Posterior vena cava (tissue), 2 donors: Measurements from ENCODE around the gene PRLR. TPM values are rescaled to one million over a fixed set of nuclear protein-coding genes. Genes with fewer than 3 reads are reported as not detected.
"Not testable (repeated sequence)": the region's sequence is repeated elsewhere in the genome, so short reads cannot be mapped to it uniquely, and the experiment has no call there.

Source experiments
- DNase-seq: peaks from one replicate; pipeline ENCODE4 v3.0.0-alpha.2; 2020; ENCODE audit warnings: low spot score
- intact Hi-C, 2 donors: fragments of 100-400 bp; cut with DNase I; formaldehyde crosslinking; loops; one replicate each; pipeline versions ENCODE4 v1.14.1 to v1.14.2; 2022 to 2023
- total RNA-seq, 2 donors: library from RNA; stranded (reverse); fragmentation: NEBNext Ultra II Directional; extraction: Animal tissue kit (Norgen Biotek cat#: 25700); gene quantifications; one replicate each; pipeline ENCODE4 v1.2.1, GENCODE V29; 2021
- donor health status: DM: yes; HTN: yes; CAD: no.
- donor health status: DM: yes; HTN: yes; CAD: no.

The PRLR gene
- total RNA-seq, 2 donors from 2014 or later = 0.86 to 2.5 TPM

GRCh38 chr5:35059251-35059650 lies 171.0 kb downstream of the PRLR start:
- DNase-seq = no peak
- intact Hi-C loops = no loop called here

GRCh38 chr5:35058374-35058788 lies 171.9 kb downstream of the PRLR start:
- intact Hi-C loops = no loop called here
- DNase-seq = no peak

GRCh38 chr5:35056686-35057085 lies 173.6 kb downstream of the PRLR start:
- intact Hi-C loops = no loop called here
- DNase-seq = no peak

- intact Hi-C loops = no loop called here
- DNase-seq = no peak
These were observed 177.4 kb downstream of the PRLR start for GRCh38 chr5:35052838-35053237.

- DNase-seq = no peak
- intact Hi-C loops = no loop called here
These were observed 179.7 kb downstream of the PRLR start for GRCh38 chr5:35050541-35051126.

- intact Hi-C loops = no loop called here
- no peak for DNase-seq
These were observed 181.4 kb downstream of the PRLR start for GRCh38 chr5:35048910-35049309.

- no peak for DNase-seq
- intact Hi-C loops = no loop called here
These were observed 182.4 kb downstream of the PRLR start, which contains the start of gene AGXT2 for GRCh38 chr5:35047785-35048404. Gene AGXT2 (minus strand): TSS chr5:35047949. CDS start chr5:35047892, 57 bp downstream.

GRCh38 chr5:35046774-35047173 lies 183.5 kb downstream of the PRLR start:
- no peak for DNase-seq
- intact Hi-C loops = no loop called here

GRCh38 chr5:35045280-35045679 lies 185.0 kb downstream of the PRLR start:
- no peak for DNase-seq
- intact Hi-C loops = no loop called here

GRCh38 chr5:35044649-35045048 lies 185.6 kb downstream of the PRLR start:
- DNase-seq = no peak
- intact Hi-C loops = no loop called here

GRCh38 chr5:35042781-35043180 lies 187.5 kb downstream of the PRLR start:
- intact Hi-C loops = no loop called here
- no peak for DNase-seq

- intact Hi-C loops = no loop called here
- no peak for DNase-seq
These were observed 189.0 kb downstream of the PRLR start for GRCh38 chr5:35041261-35041660.

- no peak for DNase-seq
- intact Hi-C loops = no loop called here
These were observed 191.4 kb downstream of the PRLR start for GRCh38 chr5:35038891-35039290.

- intact Hi-C loops = no loop called here
- DNase-seq = no peak
These were observed 193.8 kb downstream of the PRLR start for GRCh38 chr5:35036536-35036935.

- intact Hi-C loops, DNase-seq: not testable (repeated sequence)
These were observed 194.4 kb downstream of the PRLR start for GRCh38 chr5:35035929-35036328.

- DNase-seq = no peak
- intact Hi-C loops = no loop called here
These were observed 195.0 kb downstream of the PRLR start for GRCh38 chr5:35035271-35035670.

GRCh38 chr5:35032356-35032755 lies 197.9 kb downstream of the PRLR start:
- intact Hi-C loops = no loop called here

GRCh38 chr5:35031276-35031675 lies 199.0 kb downstream of the PRLR start:
- intact Hi-C loops = no loop called here
- no peak for DNase-seq

More at GRCh38 chr5:35032356-35032755, 197.9 kb downstream of the PRLR start:
- DNase-seq = no peak

- DNase-seq = no peak
- intact Hi-C loops = no loop called here
These were observed 199.7 kb downstream of the PRLR start for GRCh38 chr5:35030426-35031100.

GRCh38 chr5:35029333-35029732 lies 201.0 kb downstream of the PRLR start:
- no peak for DNase-seq
- intact Hi-C loops = no loop called here

GRCh38 chr5:35026941-35027340 lies 203.3 kb downstream of the PRLR start:
- intact Hi-C loops = no loop called here
- no peak for DNase-seq
